ENCODE results near the gene WDR35. TPM values are rescaled to one million over a fixed set of nuclear protein-coding genes. Genes with fewer than 3 reads are reported as not detected.

Gene WDR35
- total RNA-seq, 1 donor from 2014 or later = 15.0 TPM

DNA sequence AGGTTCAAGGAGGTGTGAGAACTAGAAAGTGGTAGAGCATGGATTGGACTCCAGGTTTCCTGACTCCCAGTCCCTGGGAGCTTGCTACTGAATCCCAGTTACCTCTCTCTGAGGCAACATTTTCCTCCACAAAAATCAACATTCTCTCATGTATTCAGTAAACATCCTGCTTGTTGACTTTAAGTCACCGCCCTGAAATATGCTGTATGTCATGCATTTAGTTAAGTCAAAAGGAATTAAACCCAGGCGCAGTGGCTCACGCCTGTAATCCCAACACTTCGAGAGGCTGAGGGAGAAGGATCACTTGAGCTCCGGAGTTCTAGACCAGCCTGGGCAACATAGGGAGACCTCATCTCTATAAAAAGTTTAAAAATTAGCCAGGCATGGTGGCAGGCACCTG, 18.8 kb upstream of the WDR35 start:
- TF ChIP-seq, protein P1, sequence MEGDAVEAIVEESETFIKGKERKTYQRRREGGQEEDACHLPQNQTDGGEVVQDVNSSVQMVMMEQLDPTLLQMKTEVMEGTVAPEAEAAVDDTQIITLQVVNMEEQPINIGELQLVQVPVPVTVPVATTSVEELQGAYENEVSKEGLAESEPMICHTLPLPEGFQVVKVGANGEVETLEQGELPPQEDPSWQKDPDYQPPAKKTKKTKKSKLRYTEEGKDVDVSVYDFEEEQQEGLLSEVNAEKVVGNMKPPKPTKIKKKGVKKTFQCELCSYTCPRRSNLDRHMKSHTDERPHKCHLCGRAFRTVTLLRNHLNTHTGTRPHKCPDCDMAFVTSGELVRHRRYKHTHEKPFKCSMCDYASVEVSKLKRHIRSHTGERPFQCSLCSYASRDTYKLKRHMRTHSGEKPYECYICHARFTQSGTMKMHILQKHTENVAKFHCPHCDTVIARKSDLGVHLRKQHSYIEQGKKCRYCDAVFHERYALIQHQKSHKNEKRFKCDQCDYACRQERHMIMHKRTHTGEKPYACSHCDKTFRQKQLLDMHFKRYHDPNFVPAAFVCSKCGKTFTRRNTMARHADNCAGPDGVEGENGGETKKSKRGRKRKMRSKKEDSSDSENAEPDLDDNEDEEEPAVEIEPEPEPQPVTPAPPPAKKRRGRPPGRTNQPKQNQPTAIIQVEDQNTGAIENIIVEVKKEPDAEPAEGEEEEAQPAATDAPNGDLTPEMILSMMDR (conservative IDR thresholded peaks at IDR 0.05) = no peak
- Mint-ChIP-seq H3K9me3 (peaks cover 2% of the 10 kb centered on the region), H3K4me3 (no peak overlapping the region), H3K27me3 (peaks cover 39% of the 10 kb centered on the region), H3K36me3 (peaks cover under 1% of the 10 kb centered on the region), H3K27ac (no peak overlapping the region), H3K4me1 (ENCODE audit: unreplicated experiment) (peaks cover 14% of the 10 kb centered on the region)
- no peak for DNase-seq (ENCODE audit: extremely low spot score, unreplicated experiment)

DNA sequence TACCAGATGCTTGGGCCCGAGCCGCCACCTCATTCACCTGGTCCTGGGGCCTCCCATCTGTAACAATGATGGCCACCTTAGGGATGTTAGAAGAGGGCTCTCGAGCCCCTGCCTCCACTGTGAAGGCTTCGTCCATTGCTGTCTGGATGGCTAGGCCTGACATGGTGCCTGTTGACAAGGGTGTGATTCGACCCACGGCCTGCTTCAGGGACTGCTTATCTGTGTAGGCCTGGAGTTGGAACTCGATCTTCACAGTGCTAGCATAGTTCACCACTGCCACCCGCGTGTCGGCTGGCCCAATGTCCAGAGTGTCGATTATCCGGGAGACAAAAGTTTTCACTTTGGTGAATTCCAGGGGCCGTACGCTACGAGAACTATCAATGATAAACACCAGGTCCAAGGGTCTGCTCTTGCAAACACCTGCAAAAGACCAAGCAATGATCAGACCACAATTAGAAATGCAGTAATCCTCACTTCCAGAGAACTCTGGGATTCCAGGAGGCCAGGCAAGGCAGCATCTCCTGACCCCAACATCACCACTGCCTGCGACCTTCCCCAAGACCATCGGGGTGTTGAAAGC, 16.1 kb upstream of the WDR35 start:
- no peaks in the 10 kb centered on the region for H3K36me3 Mint-ChIP-seq
- no peaks in the 10 kb centered on the region for H3K4me1 Mint-ChIP-seq (ENCODE audit: unreplicated experiment)
- H3K27me3 Mint-ChIP-seq = peaks cover 19% of the 10 kb centered on the region
- DNase-seq (ENCODE audit: extremely low spot score, unreplicated experiment) = no peak
- TF ChIP-seq, protein P1 (conservative IDR thresholded peaks at IDR 0.05) = no peak
- no peak overlapping the region for H3K4me3 Mint-ChIP-seq
- no peak overlapping the region for H3K27ac Mint-ChIP-seq
- H3K9me3 Mint-ChIP-seq = no peaks in the 10 kb centered on the region

DNA sequence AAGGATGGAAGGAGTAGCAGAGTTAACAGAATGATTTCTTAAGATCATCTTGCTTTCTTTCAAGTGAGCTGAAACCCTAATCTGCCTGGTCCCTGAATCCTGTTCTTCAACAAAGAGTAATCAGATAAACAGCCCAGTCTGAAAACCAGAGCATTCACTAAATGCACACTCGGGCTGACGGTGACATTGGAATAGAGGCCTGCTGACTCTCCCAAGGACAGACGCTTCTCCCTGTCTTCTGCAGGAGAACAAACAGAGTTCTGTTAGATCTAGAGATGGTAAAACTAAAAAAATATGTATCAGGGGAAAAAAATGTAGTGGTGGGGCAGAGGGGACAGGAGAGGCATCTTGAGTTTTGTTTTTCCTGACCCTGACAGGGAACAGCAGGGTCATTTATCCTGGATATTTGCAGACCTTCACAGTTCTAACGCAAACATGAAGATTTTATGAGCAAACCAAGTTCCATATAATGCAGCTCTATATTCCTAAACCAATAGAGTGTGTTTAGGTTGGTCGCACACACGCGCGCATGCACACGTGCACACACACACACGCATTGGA, 15.2 kb upstream of the WDR35 start:
- no peaks in the 10 kb centered on the region for H3K36me3 Mint-ChIP-seq
- H3K9me3 Mint-ChIP-seq = no peaks in the 10 kb centered on the region
- TF ChIP-seq, protein P1 (conservative IDR thresholded peaks at IDR 0.05) = no peak
- no peak for DNase-seq (ENCODE audit: extremely low spot score, unreplicated experiment)
- H3K4me1 Mint-ChIP-seq (ENCODE audit: unreplicated experiment) = no peaks in the 10 kb centered on the region
- H3K27me3 Mint-ChIP-seq = peaks cover 11% of the 10 kb centered on the region
- no peak overlapping the region for H3K4me3 Mint-ChIP-seq
- no peak overlapping the region for H3K27ac Mint-ChIP-seq

DNA sequence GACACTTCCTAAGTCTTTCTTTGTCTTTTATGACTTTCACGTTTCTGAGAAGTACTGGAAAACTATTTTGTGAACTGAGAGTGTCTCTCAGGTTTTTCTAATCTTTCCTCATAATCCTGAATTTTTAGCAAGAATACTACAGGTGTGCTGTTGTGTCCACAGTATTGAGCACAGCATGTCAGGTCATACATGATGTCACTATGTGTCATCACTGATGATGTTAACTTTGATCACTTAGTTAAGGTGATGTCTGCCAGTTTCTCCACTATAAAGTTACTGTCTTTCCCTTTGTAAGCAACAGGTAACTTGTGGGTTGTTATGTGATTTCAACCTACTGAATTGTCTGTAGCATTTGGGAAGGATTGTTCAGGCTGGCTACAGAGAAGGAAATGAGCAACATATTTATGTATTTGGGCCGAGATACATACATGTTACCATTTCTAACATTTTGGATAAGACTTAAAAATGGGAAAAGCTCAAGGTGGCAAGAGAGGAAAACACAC, 11.5 kb upstream of the WDR35 start:
- Mint-ChIP-seq H3K4me3 (no peak overlapping the region), H3K27me3 (peaks cover 4% of the 10 kb centered on the region), H3K4me1 (ENCODE audit: unreplicated experiment) (no peaks in the 10 kb centered on the region), H3K9me3 (no peaks in the 10 kb centered on the region), H3K27ac (no peak overlapping the region), H3K36me3 (no peaks in the 10 kb centered on the region)
- TF ChIP-seq, protein P1 (conservative IDR thresholded peaks at IDR 0.05) = no peak
- no peak for DNase-seq (ENCODE audit: extremely low spot score, unreplicated experiment)

DNA sequence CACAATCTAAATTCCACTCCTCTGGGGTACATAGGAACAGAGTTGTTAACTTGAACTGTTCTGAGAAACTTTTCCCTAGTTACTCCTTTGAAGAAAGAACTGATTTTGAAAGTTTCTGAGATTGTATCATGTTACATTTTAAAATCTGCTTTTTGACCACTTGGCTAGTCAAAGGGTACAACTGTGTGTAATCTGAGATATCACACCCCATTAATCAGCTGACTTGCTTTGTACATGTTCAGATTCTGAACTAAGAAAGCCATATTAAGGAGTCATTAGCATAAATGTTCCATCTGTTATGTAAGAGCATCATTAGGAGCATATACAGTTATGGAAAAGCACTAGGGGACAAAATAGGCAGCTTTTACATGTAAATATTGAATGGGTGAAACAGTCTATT, 3.8 kb upstream of the WDR35 start:
- no peak overlapping the region for H3K4me3 Mint-ChIP-seq
- no peak overlapping the region for H3K27ac Mint-ChIP-seq

More for the DNA sequence above, 3.8 kb upstream of the WDR35 start:
- Mint-ChIP-seq H3K36me3 (no peaks in the 10 kb centered on the region), H3K4me1 (ENCODE audit: unreplicated experiment) (peaks cover 14% of the 10 kb centered on the region), H3K27me3 (no peaks in the 10 kb centered on the region), H3K9me3 (no peaks in the 10 kb centered on the region)
- no peak for DNase-seq (ENCODE audit: extremely low spot score, unreplicated experiment)
- TF ChIP-seq, protein P1 (conservative IDR thresholded peaks at IDR 0.05) = no peak
